GM23338 (cell line): ENCODE data around the gene NT5C3B. TPM values are rescaled to one million over a fixed set of nuclear protein-coding genes. Genes with fewer than 3 reads are reported as not detected.
"Not testable (repeated sequence)": the region's sequence is repeated elsewhere in the genome, so short reads cannot be mapped to it uniquely, and the experiment has no call there.

ENCODE experiments used
- ATAC-seq: fragments of 200-7000 bp; cut with Tn5 transposase; 3 replicates; pipeline ENCODE4 v1.9.1; 2020
- DNase-seq: peaks from one replicate; pipeline ENCODE4 v3.0.0-alpha.2; 2015; ENCODE audit warnings: low spot score
- H2AFZ ChIP-seq: fragments of 200-600 bp; sonication (generic); 2 replicates; pipeline ENCODE4 v1.8.0; 2016; ENCODE audit warnings: antibody characterized with exemption, mild to moderate bottlenecking, moderate library complexity
- H3F3A ChIP-seq: fragments of 200-600 bp; sonication (generic); replicated peaks from 2 replicates; pipeline ENCODE4 v1.8.0; 2017; ENCODE audit warnings: antibody characterized with exemption, mixed run types, low read depth
- H3K27ac ChIP-seq: fragments of 200-600 bp; sonication (generic); 2 replicates; pipeline ENCODE4 v1.6.1; 2016; ENCODE audit warnings: low read depth
- H3K27me3 ChIP-seq: fragments of 200-600 bp; sonication (generic); 2 replicates; pipeline ENCODE4 v1.8.0; 2016; ENCODE audit warnings: mild to moderate bottlenecking, mixed run types, moderate library complexity; ENCODE audit not compliant: insufficient read depth
- H3K36me3 ChIP-seq: fragments of 200-600 bp; sonication (generic); 2 replicates; pipeline ENCODE4 v1.8.0; 2016; ENCODE audit warnings: mild to moderate bottlenecking; ENCODE audit not compliant: insufficient read depth
- H3K4me1 ChIP-seq: fragments of 200-600 bp; sonication (generic); 2 replicates; pipeline ENCODE4 v1.8.0; 2016; ENCODE audit warnings: mild to moderate bottlenecking, moderate library complexity; ENCODE audit not compliant: insufficient read depth
- H3K4me2 ChIP-seq: fragments of 200-600 bp; sonication (generic); 2 replicates; pipeline ENCODE4 v1.7.1; 2017; ENCODE audit warnings: mixed run types
- H3K4me3 ChIP-seq: fragments of 200-600 bp; sonication (generic); 2 replicates; pipeline ENCODE4 v1.6.1; 2016; ENCODE audit warnings: mixed run types
- H3K79me2 ChIP-seq: fragments of 200-600 bp; sonication (generic); replicated peaks from 2 replicates; pipeline ENCODE4 v1.8.0; 2017; ENCODE audit warnings: mild to moderate bottlenecking; ENCODE audit not compliant: insufficient read depth
- H3K9me2 ChIP-seq: fragments of 200-600 bp; sonication (generic); 2 replicates; pipeline ENCODE4 v1.8.0; 2017; ENCODE audit not compliant: insufficient read depth
- H4K20me1 ChIP-seq: fragments of 200-600 bp; sonication (generic); replicated peaks from 2 replicates; pipeline ENCODE4 v1.8.0; 2017; ENCODE audit warnings: mild to moderate bottlenecking; ENCODE audit not compliant: insufficient read depth
- H3K27ac Mint-ChIP-seq: 2 replicates; pipeline ENCODE4 v1.8.0; 2020; ENCODE audit warnings: inconsistent platforms, mild to moderate bottlenecking, moderate library complexity, mixed read lengths
- H3K27me3 Mint-ChIP-seq: 3 replicates; pipeline ENCODE4 v1.8.0; 2022; ENCODE audit warnings: low read depth, mild to moderate bottlenecking, moderate library complexity, mixed read lengths, inconsistent platforms; ENCODE audit not compliant: insufficient read depth, poor library complexity
- H3K36me3 Mint-ChIP-seq: 3 replicates; pipeline ENCODE4 v1.8.0; 2021; ENCODE audit warnings: low read depth, mild to moderate bottlenecking, inconsistent platforms, moderate library complexity, mixed read lengths
- H3K4me1 Mint-ChIP-seq: 3 replicates; pipeline ENCODE4 v1.8.0; 2020; ENCODE audit warnings: mild to moderate bottlenecking, inconsistent platforms, mixed read lengths
- H3K4me3 Mint-ChIP-seq: 3 replicates; pipeline ENCODE4 v1.8.0; 2021; ENCODE audit warnings: moderate library complexity, mild to moderate bottlenecking, inconsistent platforms, mixed read lengths
- H3K9me3 Mint-ChIP-seq: 3 replicates; pipeline ENCODE4 v1.8.0; 2020; ENCODE audit warnings: moderate library complexity, mild to moderate bottlenecking, inconsistent platforms, mixed read lengths
- CREB1 ChIP-seq: fragments of 250-450 bp; sonication (Bioruptor Pico); IDR thresholded peaks from 2 replicates; pipeline ENCODE4 v1.5.0; 2020; ENCODE audit warnings: low read depth, mild to moderate bottlenecking, moderate library complexity
- ETS1 ChIP-seq: IDR thresholded peaks from 2 replicates; pipeline ENCODE4 v1.6.1; 2016; ENCODE audit warnings: antibody characterized with exemption
- EZH2 ChIP-seq: fragments of 200-600 bp; sonication (generic); IDR thresholded peaks from one replicate; pipeline ENCODE4 v1.8.0; 2017; ENCODE audit warnings: antibody characterized with exemption, mild to moderate bottlenecking, low read depth; ENCODE audit not compliant: unreplicated experiment
- EZH2phosphoT487 ChIP-seq: fragments of 200-600 bp; sonication (generic); IDR thresholded peaks from one replicate; pipeline ENCODE4 v1.8.1; 2018; ENCODE audit warnings: antibody characterized with exemption; ENCODE audit not compliant: unreplicated experiment
- JUNB ChIP-seq: IDR thresholded peaks from one replicate; pipeline ENCODE4 v1.6.1; 2016; ENCODE audit warnings: antibody characterized with exemption; ENCODE audit not compliant: unreplicated experiment
- NANOG ChIP-seq: IDR thresholded peaks from 2 replicates; pipeline ENCODE4 v1.6.1; 2016; ENCODE audit warnings: antibody characterized with exemption, borderline replicate concordance
- POLR2AphosphoS5 ChIP-seq: IDR thresholded peaks from 2 replicates; pipeline ENCODE4 v1.6.1; 2016; ENCODE audit warnings: antibody characterized with exemption, low read depth
- REST ChIP-seq: IDR thresholded peaks from one replicate; pipeline ENCODE4 v1.6.1; 2018; ENCODE audit warnings: antibody characterized with exemption; ENCODE audit not compliant: unreplicated experiment
- STAT1 ChIP-seq: IDR thresholded peaks from one replicate; pipeline ENCODE4 v1.6.1; 2016; ENCODE audit warnings: antibody characterized with exemption; ENCODE audit not compliant: unreplicated experiment
- ZNF114 ChIP-seq: fragments of 250-450 bp; sonication (Bioruptor Pico); IDR thresholded peaks from 2 replicates; pipeline ENCODE4 v1.5.0; 2020; ENCODE audit warnings: mild to moderate bottlenecking, moderate library complexity
- ZNF462 ChIP-seq: fragments of 250-450 bp; sonication (Bioruptor Pico); IDR thresholded peaks from 2 replicates; pipeline ENCODE4 v1.5.0; 2020; ENCODE audit warnings: mild to moderate bottlenecking, moderate library complexity
- polyA plus RNA-seq: library from polyadenylated mRNA; unstranded; fragments of >200 nt; fragmentation: Nextera tagmentation; extraction: Ambion mirVana; gene quantifications from 2 replicates; pipeline ENCODE4 v1.2.1, GENCODE V29; 2016
- total RNA-seq: library from RNA; depleted of rRNA; stranded (reverse); fragments of >200 nt; shearing (Covaris generic); gene quantifications from 2 replicates; pipeline ENCODE4 v1.2.3, GENCODE V29; 2014

The NT5C3B gene
- total and polyA plus RNA-seq, 2 experiments from 2014 or later: 58.2 to 78.3 TPM

- H3K4me2 ChIP-seq, DNase-seq, ATAC-seq, H3K4me3 Mint-ChIP-seq, H3K4me3 ChIP-seq, H3K9me3 Mint-ChIP-seq, H3K4me1 ChIP-seq, H3K27me3 Mint-ChIP-seq, H2AFZ ChIP-seq, H3F3A ChIP-seq, H3K9me2 ChIP-seq, H3K27me3 ChIP-seq, H3K27ac ChIP-seq, H3K27ac Mint-ChIP-seq, H3K4me1 Mint-ChIP-seq: not testable (repeated sequence)
- Histone ChIP-seq H3K79me2 (peaks cover 65% of the 10 kb centered on the region), H3K36me3 (peaks cover 11% of the 10 kb centered on the region), H4K20me1 (peaks cover 19% of the 10 kb centered on the region)
- peaks cover 22% of the 10 kb centered on the region; the same call in 2 of the 3 replicates for H3K36me3 Mint-ChIP-seq
Measured at GRCh38 chr17:41851382-41851781, 15.3 kb upstream of the NT5C3B start.

- ATAC-seq: no peak
- Mint-ChIP-seq H3K4me1 (no peaks in the 10 kb centered on the region), H3K27me3 (no peaks in the 10 kb centered on the region), H3K4me3 (no peak overlapping the region), H3K27ac (no peak overlapping the region; the same call in 1 of the 2 replicates), H3K9me3 (no peaks in the 10 kb centered on the region), H3K36me3 (peaks cover 14% of the 10 kb centered on the region; the same call in 2 of the 3 replicates)
- H3K36me3 ChIP-seq: peaks cover 2% of the 10 kb centered on the region; the same call in 1 of the 2 replicates
- no peak overlapping the region for H3K4me3 ChIP-seq
- H2AFZ ChIP-seq: no peak overlapping the region
- H4K20me1 ChIP-seq: peaks cover 17% of the 10 kb centered on the region
- H3F3A ChIP-seq: 0 out of 2 replicates have a peak, but pooled peaks cover 5% of the 10 kb centered on the region
- no peaks in the 10 kb centered on the region for H3K27me3 ChIP-seq
- no peak overlapping the region for H3K4me2 ChIP-seq
- peaks cover 54% of the 10 kb centered on the region for H3K79me2 ChIP-seq
- H3K27ac ChIP-seq: no peak overlapping the region
- no peaks in the 10 kb centered on the region for H3K4me1 ChIP-seq
- DNase-seq: no peak
- no peaks in the 10 kb centered on the region for H3K9me2 ChIP-seq
- TF ChIP-seq NANOG: no peak
- no peak for TF ChIP-seq STAT1
- TF ChIP-seq JUNB: no peak
- no peak for TF ChIP-seq ETS1
- no peak for TF ChIP-seq EZH2phosphoT487
- no peak for TF ChIP-seq REST
- no peak for TF ChIP-seq ZNF462 (CRISPR knock-in tag)
- TF ChIP-seq POLR2AphosphoS5: no peak
- TF ChIP-seq EZH2: no peak
- no peak for TF ChIP-seq ZNF114
- no peak for TF ChIP-seq CREB1 (CRISPR knock-in tag)
Measured at GRCh38 chr17:41849251-41849990, 13.4 kb upstream of the NT5C3B start.
